H1 (cell line): Measurements from ENCODE around the gene DNAI2.

ENCODE experiments used
- CHD2 ChIP-seq: IDR thresholded peaks from 2 replicates; pipeline ENCODE4 v1.6.1; 2012; ENCODE audit warnings: low read length, improper control_type of control experiment
- HDAC6 ChIP-seq: IDR thresholded peaks from one replicate; pipeline ENCODE4 v1.7.1; 2012; ENCODE audit warnings: low read depth, mild to moderate bottlenecking, inconsistent platforms, low read length, moderate library complexity
- POLR2A ChIP-seq, 2 experiments: IDR thresholded peaks; 1 replicate in 1 of 2; 2 replicates in 1 of 2; pipeline ENCODE4 v1.6.1; 2011; ENCODE audit warnings: low read depth in 2 of 2, low read length in 2 of 2, mild to moderate bottlenecking in 2 of 2; ENCODE audit errors: control extremely low read depth in 1 of 2
- POLR2AphosphoS5 ChIP-seq: IDR thresholded peaks from 2 replicates; pipeline ENCODE4 v1.6.1; 2011; ENCODE audit warnings: low read depth, low read length
- RBBP5 ChIP-seq: IDR thresholded peaks from 2 replicates; pipeline ENCODE4 v1.7.1; 2012; ENCODE audit warnings: low read depth, mild to moderate bottlenecking, inconsistent platforms, low read length, moderate library complexity, borderline replicate concordance
- SAP30 ChIP-seq: fragments of 300-600 bp; sonication (generic); IDR thresholded peaks from 2 replicates; pipeline ENCODE4 v1.7.1; 2012; ENCODE audit warnings: low read length, moderate library complexity, mild to moderate bottlenecking, inconsistent platforms; ENCODE audit not compliant: insufficient read depth, insufficient replicate concordance
- TAF1 ChIP-seq: IDR thresholded peaks from 2 replicates; pipeline ENCODE4 v1.6.1; 2011; ENCODE audit warnings: mild to moderate bottlenecking, low read depth, low read length
- YY1 ChIP-seq: IDR thresholded peaks from 2 replicates; pipeline ENCODE4 v1.6.1; 2011; ENCODE audit warnings: low read depth, mild to moderate bottlenecking, low read length
- TF ChIP-seq, protein P1 (sequence below), 3 experiments: IDR thresholded peaks; 1 replicate in 2 of 3; 2 replicates in 1 of 3; pipeline versions ENCODE4 v1.5.1 to v1.6.1; 2011; ENCODE audit warnings: low read length in 3 of 3, mild to moderate bottlenecking in 3 of 3, inconsistent platforms in 2 of 3, low read depth in 1 of 3, moderate library complexity in 1 of 3; ENCODE audit not compliant: insufficient read depth in 1 of 3; ENCODE audit errors: control extremely low read depth in 1 of 3

DNA sequence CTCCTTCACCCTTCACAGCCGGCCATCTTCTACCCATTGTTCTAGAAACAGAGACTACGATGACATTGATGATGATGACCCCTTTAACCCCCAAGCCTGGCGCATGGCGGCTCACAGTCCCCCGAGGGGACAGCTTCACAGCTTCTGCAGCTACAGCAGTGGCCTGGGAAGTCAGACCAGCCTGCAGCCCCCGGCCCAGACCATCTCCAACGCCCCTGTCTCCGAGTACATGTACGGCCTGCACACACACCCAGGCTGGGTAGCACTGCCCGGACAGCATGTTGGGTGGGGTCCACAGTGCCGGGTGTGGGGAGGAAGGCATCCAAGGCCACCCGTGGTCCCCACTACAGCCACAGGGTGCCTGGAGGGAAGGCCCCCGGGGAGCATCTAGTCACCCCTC is 21.0 kb upstream of the DNAI2 start:
- TF ChIP-seq TAF1 (no peak), YY1 (no peak), HDAC6 (no peak), SAP30 (no peak), POLR2A (IDR thresholded peaks at IDR 0.05; ENCODE audit: control extremely low read depth in 1 of 2, low read depth in 2 of 2, low read length in 2 of 2) (no peak), RBBP5 (no peak), CHD2 (no peak), POLR2AphosphoS5 (no peak)
- TF ChIP-seq, protein P1, sequence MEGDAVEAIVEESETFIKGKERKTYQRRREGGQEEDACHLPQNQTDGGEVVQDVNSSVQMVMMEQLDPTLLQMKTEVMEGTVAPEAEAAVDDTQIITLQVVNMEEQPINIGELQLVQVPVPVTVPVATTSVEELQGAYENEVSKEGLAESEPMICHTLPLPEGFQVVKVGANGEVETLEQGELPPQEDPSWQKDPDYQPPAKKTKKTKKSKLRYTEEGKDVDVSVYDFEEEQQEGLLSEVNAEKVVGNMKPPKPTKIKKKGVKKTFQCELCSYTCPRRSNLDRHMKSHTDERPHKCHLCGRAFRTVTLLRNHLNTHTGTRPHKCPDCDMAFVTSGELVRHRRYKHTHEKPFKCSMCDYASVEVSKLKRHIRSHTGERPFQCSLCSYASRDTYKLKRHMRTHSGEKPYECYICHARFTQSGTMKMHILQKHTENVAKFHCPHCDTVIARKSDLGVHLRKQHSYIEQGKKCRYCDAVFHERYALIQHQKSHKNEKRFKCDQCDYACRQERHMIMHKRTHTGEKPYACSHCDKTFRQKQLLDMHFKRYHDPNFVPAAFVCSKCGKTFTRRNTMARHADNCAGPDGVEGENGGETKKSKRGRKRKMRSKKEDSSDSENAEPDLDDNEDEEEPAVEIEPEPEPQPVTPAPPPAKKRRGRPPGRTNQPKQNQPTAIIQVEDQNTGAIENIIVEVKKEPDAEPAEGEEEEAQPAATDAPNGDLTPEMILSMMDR (IDR thresholded peaks at IDR 0.05; ENCODE audit: control extremely low read depth in 1 of 3, insufficient read depth in 1 of 3, low read depth in 1 of 3, low read length in 3 of 3) = no peak
